GM18951 (cell line): Measurements from ENCODE around the gene GFER.

Experiments used
- POLR2A ChIP-seq: IDR thresholded peaks from 4 replicates; pipeline ENCODE4 v1.6.1; 2011; ENCODE audit warnings: mild to moderate bottlenecking; ENCODE audit not compliant: insufficient read length, insufficient read depth; ENCODE audit errors: extremely low read depth
- in situ Hi-C: fragments of 300-500 bp; cut with MboI; formaldehyde crosslinking; loops from one replicate; pipeline ENCODE4 v1.12.0; 2022; ENCODE audit warnings: low sequenced_read_pairs, mixed read lengths, inconsistent platforms; ENCODE audit not compliant: unreplicated experiment

The GFER gene

GRCh38 chr16:1974157-1975070 lies 9.6 kb upstream of the GFER start:
- no peak for TF ChIP-seq POLR2A
- in situ Hi-C loops, result no loop called here

GRCh38 chr16:1975432-1976215 lies 8.4 kb upstream of the GFER start:
- in situ Hi-C loops, result no loop called here
- TF ChIP-seq POLR2A, result no peak

- in situ Hi-C loops, result no loop called here
- TF ChIP-seq POLR2A, result no peak
Measured at GRCh38 chr16:1976216-1976520, 7.8 kb upstream of the GFER start.

GRCh38 chr16:1976951-1977874 lies 6.8 kb upstream of the GFER start:
- in situ Hi-C loops, result no loop called here
- TF ChIP-seq POLR2A, result no peak

- TF ChIP-seq POLR2A, result no peak
- in situ Hi-C loops, result no loop called here
Measured at GRCh38 chr16:1977875-1978268, 6.1 kb upstream of the GFER start.

GRCh38 chr16:1978476-1979120 lies 5.4 kb upstream of the GFER start:
- no peak for TF ChIP-seq POLR2A
- in situ Hi-C loops, result no loop called here

- in situ Hi-C loops, result no loop called here
- no peak for TF ChIP-seq POLR2A
Measured at GRCh38 chr16:1979271-1980029, 4.5 kb upstream of the GFER start.

GRCh38 chr16:1980030-1980769 lies 3.8 kb upstream of the GFER start:
- in situ Hi-C loops, result no loop called here
- no peak for TF ChIP-seq POLR2A

GRCh38 chr16:1980770-1981087 lies 3.3 kb upstream of the GFER start:
- in situ Hi-C loops, result no loop called here
- TF ChIP-seq POLR2A, result no peak

GRCh38 chr16:1981398-1981836 lies 2.6 kb upstream of the GFER start, which contains the start of gene NOXO1:
NOXO1 (minus strand) TSS chr16:1981469; CDS start chr16:1981179, 290 bp downstream.
- in situ Hi-C loops, result no loop called here
- TF ChIP-seq POLR2A, result no peak

- no peak for TF ChIP-seq POLR2A
- in situ Hi-C loops, result no loop called here
Measured at GRCh38 chr16:1982013-1982433, 2.0 kb upstream of the GFER start.

GRCh38 chr16:1982991-1983543 lies 926 bp upstream of the GFER start:
- in situ Hi-C loops, result no loop called here
- no peak for TF ChIP-seq POLR2A
